Keratinocyte (primary cell): ENCODE data around the gene CEP85L. TPM values are rescaled to one million over a fixed set of nuclear protein-coding genes. Genes with fewer than 3 reads are reported as not detected.

Experiments
- DNase-seq: peaks from one replicate; pipeline ENCODE4 v3.0.0-alpha.2; 2011; ENCODE audit warnings: low read depth, missing footprints, low spot score
- FAIRE-seq: peaks from 2 replicates; lab custom pipeline; 2011; peaks lifted over from hg19 to GRCh38; lab: Jason Lieb, UNC
- H2AFZ ChIP-seq: 2 replicates; pipeline ENCODE4 v1.6.0; 2012; ENCODE audit warnings: low read length, control low read depth, inconsistent platforms; ENCODE audit not compliant: control insufficient read depth
- H3K27ac ChIP-seq: 2 replicates; pipeline ENCODE4 v1.5.1; 2011; ENCODE audit warnings: low read length; ENCODE audit not compliant: control insufficient read depth, insufficient read depth
- H3K27me3 ChIP-seq: 3 replicates; pipeline ENCODE4 v1.6.0; 2011; ENCODE audit warnings: low read length; ENCODE audit not compliant: control insufficient read depth, insufficient read depth; ENCODE audit errors: extremely low read depth
- H3K36me3 ChIP-seq, 2 experiments: 2 replicates in 1 of 2; 3 replicates in 1 of 2; pipeline ENCODE4 v1.5.1; 2011; ENCODE audit warnings: low read length in 2 of 2, mild to moderate bottlenecking in 1 of 2; ENCODE audit not compliant: control insufficient read depth in 2 of 2, insufficient read depth in 2 of 2; ENCODE audit errors: extremely low read depth in 1 of 2
- H3K4me1 ChIP-seq: 3 replicates; pipeline ENCODE4 v1.5.1; 2011; ENCODE audit warnings: low read length; ENCODE audit not compliant: control insufficient read depth, insufficient read depth; ENCODE audit errors: extremely low read depth
- H3K4me2 ChIP-seq: 3 replicates; pipeline ENCODE4 v1.6.0; 2011; ENCODE audit warnings: low read depth, low read length; ENCODE audit not compliant: control insufficient read depth, insufficient read depth; ENCODE audit errors: extremely low read depth
- H3K4me3 ChIP-seq, 3 experiments: fragments of 200-600 bp in 1 of 3; sonication (generic) in 1 of 3; 2 replicates in 2 of 3; 3 replicates in 1 of 3; pipeline ENCODE4 v1.5.1; 2011 to 2016; ENCODE audit warnings: low read length in 3 of 3, mild to moderate bottlenecking in 3 of 3, control low read depth in 2 of 3, inconsistent platforms in 1 of 3, low read depth in 1 of 3, mixed read lengths in 1 of 3, mixed run types in 1 of 3, moderate library complexity in 1 of 3; ENCODE audit not compliant: control insufficient read depth in 2 of 3, insufficient read depth in 2 of 3; ENCODE audit errors: extremely low read depth in 1 of 3
- H3K79me2 ChIP-seq: 2 replicates; pipeline ENCODE4 v1.6.0; 2012; ENCODE audit warnings: low read length; ENCODE audit not compliant: control insufficient read depth, insufficient read depth
- H3K9ac ChIP-seq: 3 replicates; pipeline ENCODE4 v1.6.0; 2011; ENCODE audit warnings: low read length; ENCODE audit not compliant: control insufficient read depth, insufficient read depth; ENCODE audit errors: extremely low read depth
- H3K9me1 ChIP-seq: 3 replicates; pipeline ENCODE4 v1.6.0; 2011; ENCODE audit warnings: low read length; ENCODE audit not compliant: control insufficient read depth, insufficient read depth; ENCODE audit errors: extremely low read depth
- H3K9me3 ChIP-seq: 2 replicates; pipeline ENCODE4 v1.5.1; 2012; ENCODE audit warnings: low read depth, low read length; ENCODE audit not compliant: control insufficient read depth
- H4K20me1 ChIP-seq: 3 replicates; pipeline ENCODE4 v1.6.0; 2011; ENCODE audit warnings: low read length; ENCODE audit not compliant: control insufficient read depth, insufficient read depth; ENCODE audit errors: extremely low read depth
- CTCF ChIP-seq, 3 experiments: IDR thresholded peaks in 1 of 3; conservative IDR thresholded peaks in 1 of 3; optimal IDR thresholded peaks in 1 of 3; 2 replicates in 2 of 3; 3 replicates in 1 of 3; pipeline versions ENCODE3 to v1.5.1; 2011; ENCODE audit warnings: low read length in 3 of 3, mild to moderate bottlenecking in 3 of 3, moderate library complexity in 2 of 3, control low read depth in 1 of 3, inconsistent platforms in 1 of 3; ENCODE audit not compliant: insufficient read depth in 2 of 3; ENCODE audit errors: extremely low read depth in 1 of 3
- EZH2 ChIP-seq: IDR thresholded peaks from one replicate; pipeline ENCODE4 v1.6.1; 2012; ENCODE audit warnings: inconsistent platforms, mild to moderate bottlenecking, low read length, moderate library complexity
- dilution Hi-C: fragments of 300-500 bp; cut with MboI; formaldehyde crosslinking; loops from one replicate; pipeline ENCODE4 v1.7.0; 2020; ENCODE audit warnings: low sequenced_read_pairs; ENCODE audit not compliant: extremely low pct_ligation_motif_present
- polyA plus RNA-seq, 5 experiments: library from polyadenylated mRNA; depleted of rRNA in 3 of 5; stranded (reverse) in 3 of 5; stranded (forward) in 1 of 5; unstranded in 1 of 5; fragments of >200 nt; gene quantifications; 1 replicate in 1 of 5; 2 replicates in 3 of 5; 3 replicates in 1 of 5; pipeline versions ENCODE4 v1.2.1 to v1.2.3, GENCODE V29; 2011 to 2012; ENCODE audit warnings: missing spikeins in 2 of 5, low read depth in 1 of 5, low replicate concordance in 1 of 5

CEP85L gene
- polyA plus RNA-seq, 1 donor (not counting 4 experiments of a cell fraction or from before 2014, with no cell fraction given): 3.5 TPM

GRCh38 chr6:118419448-118420394 is 231.7 kb downstream of the CEP85L start:
- Histone ChIP-seq H3K36me3 (no peaks in the 10 kb centered on the region), H3K4me2 (no peak overlapping the region), H3K9me3 (no peaks in the 10 kb centered on the region), H3K27me3 (no peaks in the 10 kb centered on the region), H3K4me1 (no peaks in the 10 kb centered on the region), H3K9ac (no peak overlapping the region), H2AFZ (no peak overlapping the region), H3K79me2 (no peaks in the 10 kb centered on the region), H3K9me1 (no peaks in the 10 kb centered on the region), H3K4me3 (no peak overlapping the region), H3K27ac (no peak overlapping the region), H4K20me1 (no peaks in the 10 kb centered on the region)
- DNase-seq: no peak
- dilution Hi-C loops: no loop called here
- no peak for TF ChIP-seq EZH2
- TF ChIP-seq CTCF (optimal IDR thresholded peaks at IDR 0.05 in 1 of 3, IDR thresholded peaks at IDR 0.05 in 1 of 3, conservative IDR thresholded peaks at IDR 0.05 in 1 of 3; ENCODE audit: extremely low read depth in 1 of 3, insufficient read depth in 2 of 3, low read length in 3 of 3): no peak
- FAIRE-seq: no peak

Other genes with a start within 250 kb of the CEP85L start
- gene PLN, start 103.3 kb downstream of the CEP85L start, polyA plus RNA-seq: not detected in 3 replicates
- gene ASF1A, start 242.6 kb upstream of the CEP85L start, polyA plus RNA-seq: 9.6 to 19.9 TPM (median 10.1 TPM) in 3 replicates